ENCODE results near the gene HERPUD1.
"Not testable (repeated sequence)": the region's sequence is repeated elsewhere in the genome, so short reads cannot be mapped to it uniquely, and the experiment has no call there.

The HERPUD1 gene

DNA sequence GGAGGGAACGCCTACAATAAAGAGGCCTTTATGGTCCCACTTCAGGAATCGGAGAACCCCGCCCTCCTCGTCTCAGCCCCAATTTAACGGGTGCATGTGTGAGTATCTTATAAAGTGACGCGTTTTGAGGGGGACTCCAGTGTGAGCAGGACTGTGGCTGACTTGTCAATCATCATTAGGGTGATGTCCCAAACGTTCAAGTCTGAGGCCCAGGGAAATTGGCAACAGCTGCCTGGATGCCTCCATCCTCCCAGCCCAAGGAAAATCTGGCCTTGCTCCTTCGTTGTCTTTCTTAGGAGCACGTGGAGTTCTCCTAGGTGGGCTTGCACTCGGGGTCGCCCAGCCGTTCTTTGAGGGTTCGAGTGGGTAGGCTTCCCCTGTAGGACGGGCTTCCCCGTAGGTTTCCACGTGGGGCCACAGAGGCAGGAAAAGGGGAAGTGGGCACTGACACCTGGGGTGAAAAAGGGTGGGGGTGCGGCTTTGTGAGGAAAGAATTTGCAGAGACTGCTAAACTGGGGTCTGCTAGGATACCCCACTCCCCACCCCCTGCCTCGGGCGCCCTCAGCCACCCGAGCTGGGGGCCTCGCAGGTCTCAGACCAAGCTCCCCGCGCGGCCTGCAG is 561 bp upstream of the HERPUD1 start:
- no peak for DNase-seq
- in situ Hi-C loops (cut with HindIII; ENCODE audit: low pct_ligation_motif_present, low pct_unique_long_range_greater_than_20kb, low sequenced_read_pairs): no loop called here

- in situ Hi-C loops (cut with HindIII; ENCODE audit: low pct_ligation_motif_present, low pct_unique_long_range_greater_than_20kb, low sequenced_read_pairs): no loop called here
Observed at GRCh38 chr16:56932721-56933619, 1.0 kb downstream of the HERPUD1 start.

DNA sequence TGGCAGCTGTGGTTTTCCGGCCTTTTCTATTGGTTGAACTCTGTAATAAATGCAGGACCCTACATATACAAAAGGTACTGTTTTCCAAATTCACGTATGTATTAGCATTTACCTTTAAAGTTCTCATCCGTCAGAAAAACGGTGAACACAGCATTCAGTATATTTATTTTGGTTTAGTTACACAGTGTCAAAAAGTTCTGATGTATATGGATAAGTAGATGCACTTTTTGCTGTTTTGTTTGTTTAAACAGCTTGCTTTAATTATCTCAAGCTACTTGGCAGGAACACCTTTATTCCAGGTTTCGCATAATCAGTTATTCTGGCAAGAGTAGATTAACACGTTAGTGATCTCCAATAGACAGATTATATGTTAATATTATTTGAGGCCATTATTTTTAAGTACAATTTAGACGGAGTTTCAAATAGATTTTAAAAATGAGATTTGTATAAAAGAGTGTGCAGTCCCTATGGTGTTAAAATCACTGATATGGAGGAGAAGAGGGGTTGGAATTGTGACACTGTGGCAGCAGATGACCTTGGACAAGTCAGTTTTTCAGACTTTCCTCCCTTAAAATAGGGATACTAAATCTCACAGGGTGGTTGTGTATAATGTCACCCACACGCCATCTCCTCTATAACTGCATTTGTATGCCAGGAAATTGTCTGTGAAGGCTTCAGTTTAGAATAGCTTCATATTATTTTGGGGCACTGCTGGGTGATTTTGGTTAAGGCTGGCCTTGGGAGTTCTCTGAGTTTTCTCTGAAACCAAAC is 2.1 kb downstream of the HERPUD1 start:
- no peak for DNase-seq
- in situ Hi-C loops (cut with HindIII; ENCODE audit: low pct_ligation_motif_present, low pct_unique_long_range_greater_than_20kb, low sequenced_read_pairs): no loop called here

More at GRCh38 chr16:56932721-56933619, 1.0 kb downstream of the HERPUD1 start:
- DNase-seq: peak; percentile 64

DNA sequence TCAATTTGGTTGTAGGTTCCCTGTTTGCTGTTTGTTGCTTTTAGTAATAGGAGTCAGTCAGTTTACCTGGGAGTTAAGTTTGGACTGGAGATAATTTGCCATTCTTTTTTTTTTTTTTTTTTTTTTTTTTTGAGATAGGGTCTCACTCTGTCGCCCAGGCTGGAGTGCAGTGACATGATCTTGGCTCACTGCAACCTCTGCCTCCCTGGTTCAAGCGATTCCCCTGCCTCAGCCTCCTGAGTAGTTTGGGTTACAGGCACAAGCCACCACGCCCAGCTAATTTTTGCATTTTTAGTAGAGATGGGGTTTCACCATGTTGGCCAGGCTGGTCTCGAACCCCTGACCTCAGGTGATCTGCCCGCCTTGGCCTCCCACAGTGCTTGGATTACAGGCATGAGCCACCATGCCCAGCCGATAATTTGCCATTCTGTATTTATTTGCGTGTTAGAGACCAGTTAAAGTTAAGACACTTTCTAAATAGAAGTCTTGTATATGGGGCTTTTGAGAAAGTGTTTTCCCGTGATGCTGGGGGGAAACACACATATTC is 2.7 kb downstream of the HERPUD1 start:
- in situ Hi-C loops (cut with HindIII; ENCODE audit: low pct_ligation_motif_present, low pct_unique_long_range_greater_than_20kb, low sequenced_read_pairs); DNase-seq: not testable (repeated sequence)

DNA sequence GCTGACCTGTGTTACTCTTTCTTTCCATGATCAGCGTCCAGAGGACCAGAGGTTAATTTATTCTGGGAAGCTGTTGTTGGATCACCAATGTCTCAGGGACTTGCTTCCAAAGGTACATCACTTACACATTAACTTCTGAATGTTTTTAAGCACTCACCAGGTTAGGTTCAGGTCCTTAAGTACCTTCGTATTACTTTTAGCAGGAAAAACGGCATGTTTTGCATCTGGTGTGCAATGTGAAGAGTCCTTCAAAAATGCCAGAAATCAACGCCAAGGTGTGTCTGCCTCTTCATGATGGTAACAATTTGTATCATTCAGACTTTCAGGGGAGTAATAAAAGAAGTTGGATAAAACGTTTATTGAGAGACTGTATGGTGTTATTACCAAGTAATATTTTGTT is 3.3 kb downstream of the HERPUD1 start:
- no peak for DNase-seq
- in situ Hi-C loops (cut with HindIII; ENCODE audit: low pct_ligation_motif_present, low pct_unique_long_range_greater_than_20kb, low sequenced_read_pairs): no loop called here

DNA sequence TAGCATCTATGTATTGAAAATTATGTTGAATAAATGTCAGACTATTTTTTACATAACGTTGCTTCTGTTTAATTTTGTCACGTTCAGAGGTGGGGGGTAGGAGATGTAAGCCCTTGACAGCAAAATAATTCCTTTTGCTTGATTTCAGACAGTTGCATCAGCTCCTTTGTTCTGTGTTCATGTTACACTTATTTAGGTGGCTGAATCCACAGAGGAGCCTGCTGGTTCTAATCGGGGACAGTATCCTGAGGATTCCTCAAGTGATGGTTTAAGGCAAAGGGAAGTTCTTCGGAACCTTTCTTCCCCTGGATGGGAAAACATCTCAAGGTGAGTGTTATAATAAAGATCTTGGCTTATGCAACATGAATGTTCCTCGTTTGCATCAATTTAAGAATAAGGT is 4.5 kb downstream of the HERPUD1 start:
- in situ Hi-C loops (cut with HindIII; ENCODE audit: low pct_ligation_motif_present, low pct_unique_long_range_greater_than_20kb, low sequenced_read_pairs): no loop called here
- DNase-seq: no peak

DNA sequence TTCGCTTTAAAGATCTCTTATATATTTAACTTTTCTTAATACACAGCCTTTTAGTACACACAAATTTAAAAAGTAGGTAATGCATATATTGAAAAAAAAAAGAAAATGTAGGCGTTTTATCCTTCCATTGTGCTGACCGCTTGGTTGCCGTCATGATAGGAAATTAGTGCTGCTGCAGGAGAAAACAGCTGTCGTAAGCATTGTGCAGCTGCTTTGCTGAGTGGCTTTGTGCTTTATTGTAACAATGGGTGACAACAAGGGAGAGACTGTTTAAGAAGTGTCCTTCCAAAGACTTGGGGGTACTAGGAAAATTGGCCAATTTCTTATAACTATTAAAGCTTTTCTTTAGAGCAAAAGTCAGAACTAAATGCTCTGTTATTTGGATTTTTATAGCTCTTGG is 5.0 kb downstream of the HERPUD1 start:
- in situ Hi-C loops (cut with HindIII; ENCODE audit: low pct_ligation_motif_present, low pct_unique_long_range_greater_than_20kb, low sequenced_read_pairs): no loop called here

DNA sequence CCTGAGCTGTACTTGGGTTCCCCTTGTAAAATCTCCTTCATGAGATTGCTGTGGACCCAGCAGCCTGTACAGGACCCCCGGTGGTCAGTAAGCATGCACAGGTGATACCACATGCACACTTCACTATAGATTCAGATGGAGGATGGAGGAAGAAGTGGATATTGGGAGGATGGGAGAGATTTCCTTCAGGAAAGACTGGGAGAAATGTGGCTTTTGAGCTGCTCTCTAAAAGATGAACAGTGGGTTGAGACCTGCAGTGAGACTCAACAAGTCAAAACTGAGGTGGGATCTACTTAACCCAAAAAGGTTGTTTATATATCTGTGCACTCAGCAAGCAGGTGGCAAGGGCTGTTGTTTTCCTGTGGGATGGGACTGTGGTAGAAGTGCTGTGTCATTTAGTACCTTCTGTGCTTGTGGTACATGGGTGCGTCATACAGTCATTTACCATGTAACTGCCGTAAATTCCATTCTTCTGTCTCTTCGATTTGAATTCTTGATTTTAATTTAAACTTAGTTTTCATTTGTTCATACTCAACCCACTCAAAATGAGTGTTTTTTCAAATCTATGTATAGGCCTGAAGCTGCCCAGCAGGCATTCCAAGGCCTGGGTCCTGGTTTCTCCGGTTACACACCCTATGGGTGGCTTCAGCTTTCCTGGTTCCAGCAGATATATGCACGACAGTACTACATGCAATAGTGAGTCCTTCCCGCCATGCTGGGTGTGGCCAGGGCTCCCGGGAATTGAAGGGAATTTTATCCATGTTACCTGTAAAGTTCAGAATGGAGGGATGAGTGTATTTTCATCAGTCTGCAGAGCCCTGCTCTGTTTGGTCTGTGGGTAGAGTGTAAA is 6.9 kb downstream of the HERPUD1 start:
- in situ Hi-C loops (cut with HindIII; ENCODE audit: low pct_ligation_motif_present, low pct_unique_long_range_greater_than_20kb, low sequenced_read_pairs): no loop called here
- no peak for DNase-seq

More for the DNA sequence above, 5.0 kb downstream of the HERPUD1 start:
- no peak for DNase-seq

GRCh38 chr16:56939801-56940200 is 7.9 kb downstream of the HERPUD1 start:
- DNase-seq: no peak
- in situ Hi-C loops (cut with HindIII; ENCODE audit: low pct_ligation_motif_present, low pct_unique_long_range_greater_than_20kb, low sequenced_read_pairs): no loop called here

DNA sequence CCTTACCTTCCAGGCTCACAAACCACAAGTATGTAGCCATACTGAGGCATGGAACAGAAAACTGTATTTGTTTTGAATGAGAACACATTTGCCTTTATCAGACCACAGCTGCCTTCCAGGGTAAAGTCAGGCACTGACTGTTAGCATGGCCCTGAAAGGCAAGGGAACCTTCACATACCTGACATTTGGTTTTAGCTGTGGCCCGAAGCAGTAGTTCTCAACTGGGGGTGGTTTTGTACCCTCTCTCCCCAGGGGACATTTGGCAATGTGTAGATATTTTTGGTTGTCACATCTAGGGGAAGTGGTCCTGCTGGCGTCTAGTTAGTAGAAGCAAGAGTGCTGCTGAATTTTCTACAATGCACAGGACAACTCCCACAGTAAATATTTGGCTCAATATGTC is 9.2 kb downstream of the HERPUD1 start:
- in situ Hi-C loops (cut with HindIII; ENCODE audit: low pct_ligation_motif_present, low pct_unique_long_range_greater_than_20kb, low sequenced_read_pairs): no loop called here
- no peak for DNase-seq

GRCh38 chr16:56941856-56942331 is 10.0 kb downstream of the HERPUD1 start:
- in situ Hi-C loops (cut with HindIII; ENCODE audit: low pct_ligation_motif_present, low pct_unique_long_range_greater_than_20kb, low sequenced_read_pairs): no loop called here
- no peak for DNase-seq

- no peak for DNase-seq
- in situ Hi-C loops (cut with HindIII; ENCODE audit: low pct_ligation_motif_present, low pct_unique_long_range_greater_than_20kb, low sequenced_read_pairs): no loop called here
Observed at GRCh38 chr16:56943761-56944375, 11.9 kb downstream of the HERPUD1 start.

GRCh38 chr16:56944954-56945839 is 13.3 kb downstream of the HERPUD1 start:
- in situ Hi-C loops (cut with HindIII; ENCODE audit: low pct_ligation_motif_present, low pct_unique_long_range_greater_than_20kb, low sequenced_read_pairs): no loop called here
- no peak for DNase-seq

DNA sequence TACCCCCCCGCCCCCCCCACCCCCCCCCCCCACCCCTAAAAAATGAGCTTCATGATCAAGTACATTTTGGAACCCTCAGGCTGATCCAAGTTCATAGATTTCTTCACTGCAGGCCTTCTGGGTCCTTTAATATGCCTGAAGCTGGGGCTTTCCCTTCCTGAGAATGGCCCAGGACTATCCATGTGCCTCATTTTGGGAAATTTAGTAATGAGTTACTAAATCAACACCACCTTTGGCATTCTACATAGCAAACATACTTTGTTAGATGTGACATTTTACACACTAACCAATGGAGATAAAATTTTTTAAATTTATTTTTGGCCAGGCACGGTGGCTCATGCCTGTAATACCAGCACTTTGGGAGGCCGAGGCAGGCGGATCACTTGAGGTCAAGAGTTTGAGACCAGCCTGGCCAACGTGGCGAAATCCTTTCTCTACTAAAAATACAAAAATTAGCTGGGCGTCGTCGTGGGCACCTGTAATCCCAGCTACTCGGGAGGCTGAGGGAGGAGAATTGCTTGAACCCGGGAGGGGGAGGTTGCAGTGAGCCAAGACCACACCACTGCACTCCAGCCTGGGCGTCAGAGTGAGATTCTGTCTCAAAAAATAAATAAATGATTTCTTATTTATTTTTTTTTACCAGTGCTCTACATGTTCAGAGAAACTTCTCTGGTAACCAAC is 14.0 kb downstream of the HERPUD1 start:
- in situ Hi-C loops (cut with HindIII; ENCODE audit: low pct_ligation_motif_present, low pct_unique_long_range_greater_than_20kb, low sequenced_read_pairs): no loop called here
- DNase-seq: no peak

DNA sequence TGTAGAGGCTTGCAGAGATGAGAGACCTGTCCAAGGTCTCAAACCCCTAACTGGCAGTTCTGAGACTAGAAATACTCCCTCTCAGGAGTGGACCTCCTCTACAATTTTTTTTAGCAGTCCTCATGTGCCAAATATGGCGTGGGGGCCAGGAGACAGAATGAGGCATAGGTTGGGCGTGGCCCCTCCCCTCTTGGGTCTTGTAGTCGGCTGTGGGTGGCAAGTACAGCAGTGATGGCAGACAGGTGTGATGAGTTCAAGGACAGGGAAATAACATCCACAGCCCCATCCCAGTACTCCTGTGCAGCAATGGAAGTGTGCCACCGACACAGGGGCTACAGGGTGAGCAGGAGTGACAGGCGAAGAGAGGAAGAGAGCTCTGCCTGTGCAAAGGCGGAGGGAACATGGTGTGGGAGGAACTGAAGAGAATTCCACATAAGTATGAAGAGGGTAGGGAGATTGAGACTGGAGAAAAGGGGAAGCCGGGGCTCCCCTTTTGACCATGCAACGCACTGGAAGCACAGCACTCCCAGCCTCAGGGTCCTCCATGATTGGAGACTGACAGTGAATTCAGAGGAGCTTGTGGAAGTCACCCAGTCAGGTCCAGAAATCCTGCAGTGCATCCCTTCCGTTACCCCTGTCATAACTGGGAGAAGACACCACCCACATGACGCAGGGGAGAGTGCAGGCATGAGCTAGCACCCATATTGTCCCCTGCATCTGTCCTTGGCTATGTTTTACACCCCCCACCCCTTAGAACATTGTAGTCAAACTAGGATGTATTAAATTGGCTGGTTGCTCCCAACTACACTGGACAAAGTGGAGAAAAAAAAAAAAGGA is 15.0 kb downstream of the HERPUD1 start:
- no peak for DNase-seq
- in situ Hi-C loops (cut with HindIII; ENCODE audit: low pct_ligation_motif_present, low pct_unique_long_range_greater_than_20kb, low sequenced_read_pairs): no loop called here
